GM20431 (cell line): Measurements from ENCODE around the gene SIX3.

ENCODE experiments used
- in situ Hi-C: fragments of 300-500 bp; cut with MseI, MboI; formaldehyde crosslinking; loops from one replicate; pipeline ENCODE4 v1.15.0; 2020; ENCODE audit warnings: low sequenced_read_pairs; ENCODE audit not compliant: unreplicated experiment

The SIX3 gene

GRCh38 chr2:44975571-44976450 lies 34.3 kb downstream of the SIX3 start:
- in situ Hi-C loops: no loop called here

- in situ Hi-C loops: no loop called here
Measured at GRCh38 chr2:44979581-44979980, 38.1 kb downstream of the SIX3 start.

GRCh38 chr2:44980751-44981713 lies 39.5 kb downstream of the SIX3 start:
- in situ Hi-C loops: loop anchor here (10.0 kb wide), 1 partner anchor 514 kb away; no protein-coding TSS in a partner anchor

- in situ Hi-C loops: loop anchor here (10.0 kb wide), 1 partner anchor 513 kb away; no protein-coding TSS in a partner anchor
Measured at GRCh38 chr2:44981714-44982108, 40.2 kb downstream of the SIX3 start.

GRCh38 chr2:44983836-44984604 lies 42.5 kb downstream of the SIX3 start:
- in situ Hi-C loops: loop anchor here (10.0 kb wide), 1 partner anchor 511 kb away; no protein-coding TSS in a partner anchor

- in situ Hi-C loops: loop anchor here (10.0 kb wide), 1 partner anchor 506 kb away; no protein-coding TSS in a partner anchor
Measured at GRCh38 chr2:44989176-44989575, 47.7 kb downstream of the SIX3 start.

- in situ Hi-C loops: no loop called here
Measured at GRCh38 chr2:44994377-44994776, 52.9 kb downstream of the SIX3 start.
